Measurements from ENCODE around the gene LEMD1.
"Not testable (repeated sequence)": the region's sequence is repeated elsewhere in the genome, so short reads cannot be mapped to it uniquely, and the experiment has no call there.

LEMD1 gene

GRCh38 chr1:205434738-205435137, 12.9 kb upstream of the LEMD1 start:
- no peak for TF ChIP-seq EZH2phosphoT487 (conservative IDR thresholded peaks at IDR 0.05; ENCODE audit: low read length)
- TF ChIP-seq CTCF (IDR thresholded peaks at IDR 0.05; ENCODE audit: insufficient read depth, low read length, poor library complexity, severe bottlenecking), result no peak
- Histone ChIP-seq H3K4me3 (ENCODE audit: insufficient read depth, low read length, poor library complexity, severe bottlenecking) (no peak overlapping the region), H3K79me2 (ENCODE audit: insufficient read depth, low read length) (no peaks in the 10 kb centered on the region), H3K9me2 (replicated peaks; ENCODE audit: insufficient read depth, low read length) (no peaks in the 10 kb centered on the region), H2AFZ (ENCODE audit: low read depth, low read length, severe bottlenecking) (no peak overlapping the region), H3K4me2 (ENCODE audit: low read depth, low read length, poor library complexity, severe bottlenecking) (no peak overlapping the region), H3K27ac (ENCODE audit: low read depth, low read length) (no peak overlapping the region), H3K9ac (ENCODE audit: low read length) (no peak overlapping the region), H3F3A (ENCODE audit: insufficient read depth) (no peaks in the 10 kb centered on the region), H3K27me3 (ENCODE audit: low read length) (no peaks in the 10 kb centered on the region), H3K36me3 (ENCODE audit: low read length) (no peaks in the 10 kb centered on the region), H4K20me1 (ENCODE audit: low read depth, low read length) (no peaks in the 10 kb centered on the region), H3K9me3 (ENCODE audit: insufficient read depth, low read length) (no peaks in the 10 kb centered on the region)

GRCh38 chr1:205432692-205433091, 10.8 kb upstream of the LEMD1 start:
- H3K9me3 ChIP-seq (ENCODE audit: insufficient read depth, low read length); H3K79me2 ChIP-seq (ENCODE audit: insufficient read depth, low read length); H3F3A ChIP-seq (ENCODE audit: insufficient read depth); H3K4me2 ChIP-seq (ENCODE audit: low read depth, low read length, poor library complexity, severe bottlenecking); H3K36me3 ChIP-seq (ENCODE audit: low read length); H3K9ac ChIP-seq (ENCODE audit: low read length); H2AFZ ChIP-seq (ENCODE audit: low read depth, low read length, severe bottlenecking); H3K9me2 ChIP-seq (replicated peaks; ENCODE audit: insufficient read depth, low read length); H3K27me3 ChIP-seq (ENCODE audit: low read length); H3K4me3 ChIP-seq (ENCODE audit: insufficient read depth, low read length, poor library complexity, severe bottlenecking); H3K27ac ChIP-seq (ENCODE audit: low read depth, low read length); H4K20me1 ChIP-seq (ENCODE audit: low read depth, low read length): not testable (repeated sequence)

GRCh38 chr1:205432116-205432515, 10.3 kb upstream of the LEMD1 start:
- TF ChIP-seq CTCF (IDR thresholded peaks at IDR 0.05; ENCODE audit: insufficient read depth, low read length, poor library complexity, severe bottlenecking), result no peak
- TF ChIP-seq EZH2phosphoT487 (conservative IDR thresholded peaks at IDR 0.05; ENCODE audit: low read length), result no peak
- Histone ChIP-seq H3K36me3 (ENCODE audit: low read length) (no peaks in the 10 kb centered on the region), H3K9ac (ENCODE audit: low read length) (no peak overlapping the region), H3K4me3 (ENCODE audit: insufficient read depth, low read length, poor library complexity, severe bottlenecking) (no peak overlapping the region), H3K27ac (ENCODE audit: low read depth, low read length) (no peak overlapping the region), H3K4me2 (ENCODE audit: low read depth, low read length, poor library complexity, severe bottlenecking) (no peak overlapping the region), H3K79me2 (ENCODE audit: insufficient read depth, low read length) (no peaks in the 10 kb centered on the region), H3K9me2 (replicated peaks; ENCODE audit: insufficient read depth, low read length) (no peaks in the 10 kb centered on the region), H4K20me1 (ENCODE audit: low read depth, low read length) (no peaks in the 10 kb centered on the region), H2AFZ (ENCODE audit: low read depth, low read length, severe bottlenecking) (no peak overlapping the region), H3K9me3 (ENCODE audit: insufficient read depth, low read length) (no peaks in the 10 kb centered on the region), H3F3A (ENCODE audit: insufficient read depth) (no peaks in the 10 kb centered on the region), H3K27me3 (ENCODE audit: low read length) (no peaks in the 10 kb centered on the region)

- Histone ChIP-seq H4K20me1 (ENCODE audit: low read depth, low read length) (no peaks in the 10 kb centered on the region), H3K36me3 (ENCODE audit: low read length) (no peaks in the 10 kb centered on the region), H3K27me3 (ENCODE audit: low read length) (no peaks in the 10 kb centered on the region), H3K9ac (ENCODE audit: low read length) (peak overlapping the region; percentile 8; the same call in 1 of the 2 replicates), H3K27ac (ENCODE audit: low read depth, low read length) (no peak overlapping the region), H3K4me3 (ENCODE audit: insufficient read depth, low read length, poor library complexity, severe bottlenecking) (no peak overlapping the region), H3K9me2 (replicated peaks; ENCODE audit: insufficient read depth, low read length) (no peaks in the 10 kb centered on the region), H3K9me3 (ENCODE audit: insufficient read depth, low read length) (no peaks in the 10 kb centered on the region), H3K79me2 (ENCODE audit: insufficient read depth, low read length) (no peaks in the 10 kb centered on the region), H3F3A (ENCODE audit: insufficient read depth) (no peaks in the 10 kb centered on the region), H2AFZ (ENCODE audit: low read depth, low read length, severe bottlenecking) (peak overlapping the region; percentile 29), H3K4me2 (ENCODE audit: low read depth, low read length, poor library complexity, severe bottlenecking) (peak overlapping the region; percentile 35)
- peak; percentile 48 for TF ChIP-seq CTCF (IDR thresholded peaks at IDR 0.05; ENCODE audit: insufficient read depth, low read length, poor library complexity, severe bottlenecking)
- TF ChIP-seq EZH2phosphoT487 (conservative IDR thresholded peaks at IDR 0.05; ENCODE audit: low read length), result no peak
Measured at GRCh38 chr1:205430696-205431305, 8.9 kb upstream of the LEMD1 start.
